Lung (tissue), 12 donors: ENCODE data around the gene SSH2. TPM values are rescaled to one million over a fixed set of nuclear protein-coding genes. Genes with fewer than 3 reads are reported as not detected.

Experiments
- ATAC-seq: fragments of 200-7000 bp; cut with Tn5 transposase; one replicate; pipeline ENCODE4 v1.9.1; 2020; ENCODE audit warnings: moderate number of reproducible peaks; ENCODE audit not compliant: insufficient read depth, low FRiP score
- DNase-seq, 3 donors: peaks; one replicate each; pipeline ENCODE4 v3.0.0-alpha.2; 2013 to 2017
- H3K27ac ChIP-seq, 2 donors: one replicate each; pipeline ENCODE4 v1.5.1; 2013; ENCODE audit warnings: mild to moderate bottlenecking in 2 of 2, moderate library complexity in 2 of 2, control low read depth in 1 of 2, inconsistent platforms in 1 of 2, low read depth in 1 of 2, low read length in 1 of 2
- H3K27me3 ChIP-seq, 3 donors: one replicate each; pipeline ENCODE4 v1.5.1; 2013; ENCODE audit warnings: low read length in 2 of 3; ENCODE audit not compliant: control insufficient read depth in 3 of 3, insufficient read depth in 3 of 3
- H3K36me3 ChIP-seq, 4 donors: one replicate each; pipeline ENCODE4 v1.5.1; 2013; ENCODE audit warnings: low read length in 4 of 4, mild to moderate bottlenecking in 1 of 4, moderate library complexity in 1 of 4; ENCODE audit not compliant: control insufficient read depth in 4 of 4, insufficient read depth in 4 of 4
- H3K4me1 ChIP-seq, 5 donors: one replicate each; pipeline ENCODE4 v1.5.1; 2013; ENCODE audit warnings: low read length in 5 of 5, mild to moderate bottlenecking in 2 of 5, moderate library complexity in 1 of 5; ENCODE audit not compliant: control insufficient read depth in 5 of 5, insufficient read depth in 5 of 5
- H3K4me3 ChIP-seq: one replicate; pipeline ENCODE4 v1.5.1; 2013; ENCODE audit warnings: mild to moderate bottlenecking, control low read depth, moderate library complexity
- H3K9ac ChIP-seq, 2 donors: one replicate each; pipeline ENCODE4 v1.5.1; 2013; ENCODE audit warnings: low read length in 2 of 2, control low read depth in 1 of 2; ENCODE audit not compliant: insufficient read depth in 1 of 2
- H3K9me3 ChIP-seq, 4 donors: one replicate each; pipeline ENCODE4 v1.5.1; 2013; ENCODE audit warnings: low read length in 3 of 4, mild to moderate bottlenecking in 1 of 4, moderate library complexity in 1 of 4; ENCODE audit not compliant: control insufficient read depth in 4 of 4, insufficient read depth in 3 of 4
- CTCF ChIP-seq: IDR thresholded peaks from 2 replicates; pipeline ENCODE4 v1.5.1; 2012; ENCODE audit warnings: mild to moderate bottlenecking; ENCODE audit errors: control extremely low read depth, extremely low read depth
- WGBS, 2 donors: extraction: QIAGEN DNeasy Blood & Tissue Kit; methylation state at CpG; one replicate each; pipeline ENCODE4 v1.1.7; 2013; 5-methylcytosine and 5-hydroxymethylcytosine counted together
- polyA plus RNA-seq, 2 donors: library from polyadenylated mRNA; stranded (reverse); fragments of 200-250 nt; gene quantifications; one replicate each; pipeline ENCODE4 v1.2.1, GENCODE V29; 2013
- total RNA-seq, 2 donors: library from RNA; depleted of rRNA in 1 of 2; stranded (reverse); fragments of >200 nt in 1 of 2; gene quantifications; one replicate each; pipeline ENCODE4 v1.2.1, GENCODE V29; 2014 to 2021
- donor health status: control.
- donor health status: control.
- donor health status: Bipolar disorder and iron deficiency.
- donor health status: healthy.
- donor health status: DM: yes; HTN: yes; CAD: no.

SSH2 gene
- total and polyA plus RNA-seq, 4 donors = 23.4 to 69.4 (median 41.1) TPM

- H3K9me3 ChIP-seq = no peaks in the 10 kb centered on the region
- no peaks in the 10 kb centered on the region for H3K4me1 ChIP-seq
- H3K27me3 ChIP-seq = no peaks in the 10 kb centered on the region
- no peak for TF ChIP-seq CTCF
- no peak for ATAC-seq
- H3K9ac ChIP-seq = no peak overlapping the region
- no peaks in the 10 kb centered on the region for H3K36me3 ChIP-seq
- no peak overlapping the region for H3K27ac ChIP-seq
- no peak overlapping the region for H3K4me3 ChIP-seq
- no peak for DNase-seq
These were observed 163.2 kb downstream of the SSH2 start for GRCh38 chr17:29766796-29767327.

- Histone ChIP-seq H3K27ac (no peak overlapping the region), H3K36me3 (no peaks in the 10 kb centered on the region), H3K9ac (no peak overlapping the region), H3K9me3 (no peaks in the 10 kb centered on the region), H3K4me1 (peaks cover 0 to 9% (median 1%) of the 10 kb centered on the region in 5 donors), H3K27me3 (no peaks in the 10 kb centered on the region), H3K4me3 (no peak overlapping the region)
- 91 to 93% methylated on average over 1 of the region's 1 CpG for WGBS, 2 donors
- ATAC-seq = no peak
- no peak for DNase-seq
- no peak for TF ChIP-seq CTCF
These were observed 165.3 kb downstream of the SSH2 start for GRCh38 chr17:29764748-29765147.

- DNase-seq (no peak), ATAC-seq (no peak)
- Histone ChIP-seq H3K36me3 (no peaks in the 10 kb centered on the region), H3K9me3 (no peaks in the 10 kb centered on the region), H3K4me3 (no peak overlapping the region), H3K9ac (no peak overlapping the region), H3K27me3 (no peaks in the 10 kb centered on the region), H3K27ac (no peak overlapping the region), H3K4me1 (peaks cover 0 to 10% (median 1%) of the 10 kb centered on the region in 5 donors)
- WGBS, 2 donors = 88 to 92% methylated on average over 2 of the region's 2 CpGs
- TF ChIP-seq CTCF = no peak
These were observed 165.8 kb downstream of the SSH2 start for GRCh38 chr17:29764217-29764616.

- ATAC-seq = no peak
- Histone ChIP-seq H3K9ac (no peak overlapping the region), H3K27ac (no peak overlapping the region), H3K4me1 (peaks cover 0 to 10% (median 3%) of the 10 kb centered on the region in 5 donors), H3K27me3 (no peaks in the 10 kb centered on the region), H3K9me3 (no peaks in the 10 kb centered on the region), H3K36me3 (no peaks in the 10 kb centered on the region), H3K4me3 (no peak overlapping the region)
- DNase-seq = no peak
- TF ChIP-seq CTCF = no peak
- 82 to 85% methylated on average over 3 of the region's 3 CpGs for WGBS, 2 donors
These were observed 166.8 kb downstream of the SSH2 start for GRCh38 chr17:29763273-29763672.
